HT1080 (cell line): ENCODE measurements around the gene IGFBP7. TPM values are rescaled to one million over a fixed set of nuclear protein-coding genes. Genes with fewer than 3 reads are reported as not detected.

Source experiments
- DNase-seq: peaks from one replicate; pipeline ENCODE4 v3.0.0-alpha.2; 2015; ENCODE audit warnings: low read depth
- total RNA-seq: library from RNA; depleted of rRNA; stranded (reverse); fragments of >200 nt; shearing (Covaris generic); gene quantifications from 2 replicates; pipeline ENCODE4 v1.2.3, GENCODE V29; 2014

Gene IGFBP7
- total RNA-seq, 1 experiment from 2014 or later = 65.0 TPM

DNA sequence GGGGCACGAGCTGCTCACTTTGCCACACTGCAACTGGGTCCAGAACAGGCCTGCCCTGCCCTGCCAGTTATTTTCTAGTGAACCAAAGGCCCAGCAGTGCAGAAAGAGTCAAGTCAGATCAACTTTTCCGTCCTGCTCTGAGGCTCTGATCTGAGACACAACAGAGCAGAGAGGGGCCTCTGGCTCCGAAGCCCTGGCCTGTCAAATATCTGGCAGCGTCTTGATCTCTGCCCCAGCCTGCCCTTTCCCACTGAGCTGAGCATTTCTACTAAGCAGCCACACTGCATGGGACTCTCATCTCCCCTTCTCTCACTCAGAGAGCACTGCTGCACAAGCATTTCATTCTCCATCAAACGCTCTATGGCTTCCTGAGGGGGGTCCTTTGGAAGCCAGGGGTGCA lies 11.8 kb downstream of the IGFBP7 start:
- no peak for DNase-seq

DNA sequence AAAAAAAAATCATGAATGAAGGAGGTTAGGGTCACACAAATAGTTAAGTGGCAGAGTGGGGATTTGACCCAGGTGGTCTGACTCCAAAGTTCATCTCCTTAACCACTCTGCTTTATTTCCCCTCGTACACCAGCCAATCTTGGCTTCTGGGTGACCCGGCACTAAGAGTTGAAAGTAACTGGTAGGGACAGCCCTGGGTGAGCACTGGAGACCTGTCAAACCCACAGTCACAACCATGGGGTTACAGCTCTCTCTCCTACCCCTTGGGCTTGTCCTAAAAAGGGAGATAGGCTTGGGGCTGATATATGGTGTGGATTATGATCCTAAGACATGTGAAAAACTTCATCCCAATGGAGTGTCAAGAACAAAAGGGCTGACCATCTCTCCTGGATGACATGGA lies 12.5 kb downstream of the IGFBP7 start:
- DNase-seq = no peak

DNA sequence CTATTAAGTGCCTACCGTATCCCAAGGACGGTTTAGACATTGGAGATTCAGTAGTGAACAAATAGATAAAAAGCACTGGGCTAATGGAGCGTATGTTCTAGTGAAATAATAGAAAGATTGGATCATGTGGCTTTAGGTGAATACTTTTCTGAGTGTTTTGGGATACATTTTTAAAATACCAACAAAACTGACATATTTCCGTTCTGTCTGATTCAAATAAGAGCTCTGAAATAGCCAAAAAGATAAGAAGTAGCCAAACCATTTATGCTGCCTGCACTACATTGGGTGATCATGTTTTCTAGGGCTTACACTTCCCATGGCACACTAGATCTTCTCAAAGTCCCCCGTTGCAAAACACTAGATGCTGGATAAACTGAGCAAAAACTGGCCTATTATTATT lies 14.2 kb downstream of the IGFBP7 start:
- DNase-seq = no peak

DNA sequence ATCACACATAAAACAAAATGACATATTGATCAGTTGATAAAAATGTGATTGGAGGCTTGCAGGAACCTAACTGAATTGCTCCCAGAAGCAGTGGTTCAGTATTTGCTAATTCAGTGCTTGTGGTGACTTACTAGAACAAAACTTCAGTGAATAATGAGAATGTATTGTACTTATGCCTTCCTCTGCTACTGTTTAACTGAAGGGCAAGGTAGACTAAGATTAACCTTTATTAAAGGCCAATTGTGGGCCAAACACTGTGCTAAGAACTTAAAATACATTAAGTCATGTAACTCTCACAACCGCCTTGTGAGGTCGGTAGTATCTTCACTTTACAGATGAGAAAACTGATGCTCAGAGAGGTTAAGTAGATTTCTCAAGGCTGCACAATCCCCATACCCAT lies 14.9 kb downstream of the IGFBP7 start:
- no peak for DNase-seq

DNA sequence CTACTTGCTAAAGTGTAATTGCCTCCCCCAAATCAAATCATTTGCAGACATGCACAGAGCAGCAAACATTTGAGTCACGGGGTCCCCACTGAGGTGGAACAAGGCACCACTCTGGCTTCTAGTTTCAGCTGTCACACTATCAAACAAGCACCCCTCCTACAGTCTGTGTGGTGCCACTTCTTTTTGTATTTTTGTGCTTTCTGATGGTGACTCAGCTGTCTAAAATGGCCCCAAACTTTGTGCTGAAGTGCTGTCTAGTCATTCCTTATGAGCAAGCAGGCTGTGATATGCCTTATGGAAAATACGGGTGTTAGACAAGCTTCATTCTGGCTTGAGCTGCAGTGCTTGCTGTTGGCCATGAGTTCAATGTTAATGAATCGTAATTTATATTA lies 15.4 kb downstream of the IGFBP7 start:
- peak; percentile 63 for DNase-seq

DNA sequence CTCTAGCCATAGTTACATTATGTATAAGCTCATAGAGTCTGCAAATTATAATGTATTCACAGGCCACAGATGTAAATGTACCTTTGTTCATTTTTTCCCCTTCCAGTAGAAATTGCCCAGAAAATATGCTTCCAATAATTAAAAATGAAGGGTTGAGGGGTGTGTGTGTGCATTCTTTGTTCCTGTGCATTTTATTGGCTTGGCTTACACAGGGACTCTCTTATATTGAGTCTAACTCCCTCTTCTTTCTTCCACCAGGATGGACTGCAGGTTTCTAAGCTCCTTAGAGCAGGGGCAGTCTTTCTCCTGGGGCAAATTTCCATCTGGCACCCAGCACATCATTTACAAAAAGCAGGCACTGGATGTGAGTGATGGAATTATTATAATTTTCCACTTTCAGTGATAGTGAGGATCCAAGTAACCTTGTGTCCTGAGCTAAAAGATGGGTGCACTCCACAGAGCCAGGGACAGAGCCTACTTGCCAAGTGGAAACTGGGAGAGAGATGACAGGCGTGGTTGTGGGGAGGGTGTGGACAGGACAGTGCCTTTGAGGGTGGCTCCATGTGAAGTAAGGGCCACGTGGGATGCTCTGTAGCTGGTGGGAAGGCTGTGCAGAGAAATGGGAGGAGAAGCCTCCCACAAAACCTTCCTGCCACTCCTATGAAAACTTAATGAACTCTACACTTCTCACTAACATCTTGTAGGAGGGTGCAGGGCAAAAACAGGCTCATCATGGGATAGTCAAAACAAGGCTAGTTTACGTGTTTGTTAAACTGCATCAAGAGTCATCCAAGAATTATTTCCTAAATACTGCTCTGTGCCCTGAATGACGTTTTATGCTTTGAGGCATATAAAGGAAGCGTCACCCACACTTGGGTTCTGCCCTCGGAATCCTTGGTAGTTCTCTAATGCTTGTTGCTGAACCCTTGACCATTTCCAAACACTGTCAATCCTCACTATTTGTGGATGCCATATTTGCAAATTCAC lies 16.0 kb downstream of the IGFBP7 start:
- DNase-seq = no peak

DNA sequence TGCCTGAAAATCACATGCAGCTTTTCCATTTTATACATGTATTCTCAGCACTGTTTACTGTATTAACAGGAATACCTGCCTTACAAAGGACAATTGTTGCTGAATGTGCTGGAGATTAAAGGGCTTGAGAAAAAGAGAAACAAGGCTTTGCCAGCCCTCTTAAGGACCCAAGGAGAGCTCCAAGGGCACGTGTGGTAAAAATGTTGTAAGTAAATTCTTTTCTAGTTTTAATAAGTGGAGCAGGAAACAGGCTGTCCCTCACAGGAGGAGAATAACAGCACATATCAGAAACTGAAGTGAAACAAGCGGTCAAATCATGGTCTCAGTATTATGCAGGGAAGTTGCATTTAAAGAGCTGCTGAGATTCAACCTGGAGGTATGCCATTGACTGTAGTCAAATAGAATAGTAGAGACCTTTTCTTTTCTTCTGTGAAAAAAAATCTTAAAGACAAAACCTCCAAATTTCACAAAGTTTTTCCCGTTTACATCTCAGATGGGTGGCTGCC lies 18.5 kb downstream of the IGFBP7 start:
- no peak for DNase-seq

DNA sequence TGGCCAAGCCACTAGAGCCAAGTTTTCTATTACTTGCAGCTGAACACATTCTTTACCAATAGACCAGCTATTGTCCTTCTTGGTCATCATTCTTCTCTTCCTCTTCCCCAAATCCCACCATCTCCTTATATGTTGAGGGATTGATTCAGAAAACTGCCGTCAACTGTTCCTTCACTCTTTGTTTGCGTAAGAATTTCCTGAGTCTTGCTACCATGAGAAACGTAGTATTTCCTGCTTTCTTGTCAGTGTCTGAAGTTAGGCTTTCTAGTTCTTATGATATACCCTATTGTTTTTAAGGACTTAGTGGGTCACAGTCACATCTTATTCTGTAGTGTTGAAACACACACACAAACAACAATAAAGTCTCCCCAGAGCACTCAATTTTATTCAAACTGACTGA lies 20.1 kb downstream of the IGFBP7 start:
- no peak for DNase-seq

DNA sequence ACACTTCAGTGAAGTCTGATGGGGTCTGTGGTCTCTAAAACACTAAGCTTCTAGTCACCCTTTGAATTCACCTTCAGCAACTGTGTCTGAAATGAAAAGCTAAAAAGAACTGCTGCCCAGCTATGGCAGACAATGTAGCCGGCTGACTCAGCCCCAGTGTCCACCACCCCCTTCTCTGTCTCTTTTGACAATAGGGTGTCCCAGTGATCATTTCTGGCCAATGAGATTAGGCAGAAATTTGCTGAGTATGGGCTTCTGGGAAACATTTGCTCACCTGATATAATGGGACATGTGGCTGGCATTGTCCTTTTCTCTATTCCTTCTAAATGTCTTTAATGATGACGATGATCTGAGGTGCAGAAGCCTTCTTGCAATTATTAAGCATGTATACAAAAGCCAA lies 20.6 kb downstream of the IGFBP7 start:
- no peak for DNase-seq

DNA sequence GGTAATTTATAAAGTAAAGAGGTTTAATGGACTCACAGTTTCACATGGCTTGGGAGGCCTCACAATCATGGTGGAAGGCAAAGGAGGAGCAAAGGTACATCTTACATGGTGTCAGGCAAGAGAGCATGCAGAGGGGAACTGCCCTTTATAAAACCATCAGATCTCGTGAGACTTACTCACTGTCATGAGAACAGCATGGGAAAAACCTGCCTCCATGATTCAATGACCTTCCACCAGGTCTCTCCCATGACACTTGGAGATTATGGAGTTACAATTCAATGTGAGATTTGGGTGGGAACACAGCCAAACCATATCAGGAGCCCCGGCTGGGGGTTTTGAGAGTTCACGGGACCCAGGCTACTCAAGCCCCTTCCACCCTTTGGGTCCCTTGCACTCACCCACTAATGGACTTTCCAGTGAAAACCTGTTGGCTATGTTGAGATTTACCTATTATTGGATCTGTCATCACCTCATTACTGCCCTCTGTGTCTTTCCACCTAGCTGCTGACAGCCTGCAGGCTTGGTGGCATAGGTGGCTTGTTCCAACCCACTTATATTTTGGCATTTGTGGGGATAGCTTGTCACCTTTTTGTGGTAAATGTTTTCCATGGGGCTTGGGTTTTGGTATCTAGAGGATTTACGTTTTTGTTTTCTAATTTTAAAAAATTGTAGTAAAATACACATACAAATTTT lies 24.0 kb downstream of the IGFBP7 start:
- DNase-seq = no peak

DNA sequence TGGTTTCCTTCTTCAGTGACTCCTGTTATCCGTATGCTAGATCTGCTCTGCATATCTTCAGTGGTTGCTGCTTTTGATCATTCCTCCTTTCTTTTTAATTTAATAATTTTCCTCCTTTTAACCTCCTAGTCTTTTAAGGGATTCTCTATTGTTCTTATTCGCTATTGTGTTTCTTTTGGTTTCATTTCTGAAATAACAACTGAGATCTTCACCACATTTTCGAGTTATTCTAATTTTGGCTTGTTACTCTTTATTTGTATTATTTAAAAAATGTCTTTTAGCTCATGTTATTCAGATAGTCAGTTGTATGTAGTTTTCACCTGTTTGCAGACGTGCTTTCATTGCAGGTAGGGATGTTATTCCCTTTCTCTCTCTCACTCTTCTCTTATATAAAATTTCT lies 24.9 kb downstream of the IGFBP7 start:
- no peak for DNase-seq

DNA sequence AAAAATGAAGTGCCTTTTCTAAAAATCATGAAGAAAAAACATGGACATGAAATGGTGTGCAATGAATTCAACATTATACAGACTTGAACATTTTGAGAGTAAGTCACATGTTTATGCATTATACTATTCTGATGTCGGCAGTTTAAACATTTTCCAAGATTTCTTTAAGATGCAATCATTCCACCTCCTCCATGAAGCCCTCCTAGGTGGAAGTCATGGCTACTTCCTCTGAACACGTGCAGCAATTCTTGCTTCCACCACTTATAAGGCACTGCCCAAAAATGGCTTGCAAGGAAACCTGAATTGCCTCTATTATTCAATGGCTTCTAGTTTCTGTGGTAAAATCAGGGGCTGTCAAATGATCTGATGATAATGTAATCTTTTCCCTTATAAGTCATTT lies 25.8 kb downstream of the IGFBP7 start:
- no peak for DNase-seq

DNA sequence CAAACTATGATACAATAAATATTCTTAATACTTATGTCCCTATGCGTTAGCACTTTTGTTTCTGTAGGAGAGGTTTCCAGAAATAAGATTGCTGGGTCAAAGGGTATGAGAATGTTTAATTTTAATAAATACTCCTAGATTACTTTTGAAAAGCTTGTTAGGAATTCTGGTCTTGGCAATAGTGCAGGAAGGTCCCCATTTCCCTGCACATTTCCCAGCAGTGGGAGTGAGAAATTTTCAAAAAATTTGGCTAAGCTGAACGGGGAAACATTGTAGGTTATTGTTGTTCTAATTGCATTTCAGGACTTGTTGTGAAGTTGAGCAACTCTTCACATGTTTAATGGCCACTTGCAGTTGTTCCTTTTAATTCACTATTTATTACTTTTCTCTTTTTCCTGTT lies 27.1 kb downstream of the IGFBP7 start:
- no peak for DNase-seq

DNA sequence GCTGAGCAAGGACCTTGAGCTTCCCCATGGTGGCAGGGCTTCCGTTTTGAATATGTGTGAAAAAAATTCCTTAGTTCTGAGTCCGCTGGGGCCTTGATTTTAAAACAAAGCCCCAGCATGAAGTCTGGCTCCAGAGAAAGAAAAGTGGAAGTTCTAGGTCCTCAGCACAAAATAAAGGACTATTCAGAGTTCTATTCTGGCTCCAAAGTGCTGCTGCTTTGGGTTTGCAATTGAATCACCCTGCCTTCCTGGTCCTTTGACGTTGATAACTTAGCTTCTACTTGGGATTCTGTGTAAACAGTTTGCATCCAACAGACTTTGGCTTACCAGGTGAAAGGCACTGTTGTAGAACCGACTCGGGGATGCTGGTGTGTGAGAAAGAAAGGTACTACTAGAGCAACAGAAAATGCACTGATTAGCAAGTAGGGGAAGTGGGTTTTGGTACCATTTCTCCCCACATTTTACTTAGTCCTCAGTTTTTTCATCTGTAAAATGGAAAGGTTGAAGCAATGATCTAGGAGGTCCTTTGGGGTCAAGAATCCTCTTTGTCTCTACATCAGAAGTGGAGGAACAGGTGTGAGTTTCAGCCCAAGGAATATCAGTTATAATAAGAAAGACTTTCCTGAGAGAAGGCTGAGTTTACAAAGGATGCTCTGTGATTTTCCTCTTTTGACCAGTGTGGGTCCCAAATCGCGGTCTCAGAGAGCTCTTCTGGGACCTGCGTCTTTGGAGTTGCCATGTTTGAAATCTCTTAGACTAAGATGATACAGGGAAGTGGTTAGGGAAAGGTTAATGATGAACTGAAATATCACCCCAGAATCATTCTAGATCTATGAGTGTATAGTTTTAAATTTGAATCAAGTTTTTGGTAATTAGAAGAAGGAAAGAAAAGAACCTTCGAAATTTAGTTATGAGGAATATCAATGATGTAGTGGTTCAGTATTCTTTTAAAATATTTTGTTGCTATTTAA lies 28.2 kb downstream of the IGFBP7 start:
- DNase-seq = no peak

DNA sequence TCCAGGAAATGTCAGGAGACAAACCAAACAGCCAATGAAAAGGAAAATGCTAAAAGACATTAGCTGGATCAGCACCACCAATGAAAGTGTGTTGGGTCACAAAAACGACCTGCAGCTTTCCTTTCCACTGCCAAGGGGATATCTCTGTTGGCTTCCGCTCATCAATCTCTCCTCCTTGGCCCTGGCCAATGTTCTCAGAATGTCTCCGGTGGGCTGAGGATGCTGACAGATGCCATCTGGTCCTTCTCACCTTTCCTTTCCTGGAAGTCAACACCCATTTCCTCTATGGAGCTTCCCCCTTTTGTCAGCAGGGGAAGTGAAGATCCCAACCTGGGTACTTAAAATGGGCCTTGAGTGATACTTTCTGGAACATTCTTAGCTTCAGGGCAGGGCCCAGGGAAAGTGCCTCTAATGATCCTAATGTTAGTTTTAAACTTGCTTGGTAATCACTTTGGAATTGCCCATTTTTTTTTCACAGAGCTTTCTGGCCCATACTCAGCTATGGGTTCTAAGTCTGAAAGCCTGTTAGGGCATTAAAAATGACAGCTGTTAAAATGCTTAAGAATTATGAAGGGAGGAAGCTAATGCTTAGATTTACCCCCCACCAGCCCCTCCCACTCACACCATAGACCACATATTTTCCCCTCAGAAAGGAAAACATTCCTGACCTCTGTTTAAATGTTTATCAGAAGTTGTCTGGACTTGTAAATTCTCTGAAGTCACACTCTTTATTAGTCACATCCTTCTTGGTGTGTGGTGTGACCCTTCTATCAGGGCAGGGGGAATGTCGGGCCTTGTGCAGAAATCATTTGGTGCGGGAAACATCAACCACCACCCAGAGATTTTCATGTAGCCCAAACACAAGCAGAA lies 29.2 kb downstream of the IGFBP7 start:
- DNase-seq = peak; percentile 95

DNA sequence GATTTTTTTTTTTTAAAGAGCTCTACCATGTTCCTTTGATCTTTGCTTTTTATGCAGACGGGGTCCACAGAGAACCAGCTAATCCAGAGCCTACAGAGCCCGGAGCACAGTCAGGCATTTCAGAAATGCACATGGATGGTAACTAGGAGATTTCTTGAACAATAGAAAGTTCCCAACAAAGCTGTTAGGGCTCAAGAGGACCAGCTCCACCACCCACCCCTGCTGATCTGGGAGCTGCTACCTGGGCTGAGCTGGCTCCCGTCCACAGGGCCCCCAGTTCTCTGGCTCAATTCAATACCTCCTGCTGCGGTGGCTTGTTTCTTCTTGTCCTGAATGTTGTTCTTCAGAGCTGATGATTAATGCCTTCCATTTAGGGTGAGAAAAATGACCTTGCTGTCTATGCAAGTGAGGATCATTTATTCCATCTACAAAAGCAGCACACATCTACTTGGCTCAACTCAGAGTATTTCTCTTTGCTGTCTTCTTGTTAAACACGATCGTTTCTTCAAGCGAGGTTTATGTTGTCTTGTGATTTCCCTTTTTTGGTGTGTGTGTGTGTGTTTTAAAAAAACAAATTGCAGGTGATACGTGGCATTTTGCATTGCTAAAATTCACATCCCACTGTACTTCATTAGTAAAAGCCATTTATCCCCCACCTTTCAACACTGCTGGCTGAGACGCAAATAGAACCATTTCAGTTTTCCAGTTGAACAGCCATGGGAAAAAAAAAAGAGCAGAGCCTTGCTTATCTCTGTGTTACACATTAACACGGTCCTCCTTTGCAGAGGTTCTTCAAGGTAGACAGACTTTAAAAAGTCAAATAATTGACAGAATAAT lies 31.3 kb downstream of the IGFBP7 start:
- no peak for DNase-seq

DNA sequence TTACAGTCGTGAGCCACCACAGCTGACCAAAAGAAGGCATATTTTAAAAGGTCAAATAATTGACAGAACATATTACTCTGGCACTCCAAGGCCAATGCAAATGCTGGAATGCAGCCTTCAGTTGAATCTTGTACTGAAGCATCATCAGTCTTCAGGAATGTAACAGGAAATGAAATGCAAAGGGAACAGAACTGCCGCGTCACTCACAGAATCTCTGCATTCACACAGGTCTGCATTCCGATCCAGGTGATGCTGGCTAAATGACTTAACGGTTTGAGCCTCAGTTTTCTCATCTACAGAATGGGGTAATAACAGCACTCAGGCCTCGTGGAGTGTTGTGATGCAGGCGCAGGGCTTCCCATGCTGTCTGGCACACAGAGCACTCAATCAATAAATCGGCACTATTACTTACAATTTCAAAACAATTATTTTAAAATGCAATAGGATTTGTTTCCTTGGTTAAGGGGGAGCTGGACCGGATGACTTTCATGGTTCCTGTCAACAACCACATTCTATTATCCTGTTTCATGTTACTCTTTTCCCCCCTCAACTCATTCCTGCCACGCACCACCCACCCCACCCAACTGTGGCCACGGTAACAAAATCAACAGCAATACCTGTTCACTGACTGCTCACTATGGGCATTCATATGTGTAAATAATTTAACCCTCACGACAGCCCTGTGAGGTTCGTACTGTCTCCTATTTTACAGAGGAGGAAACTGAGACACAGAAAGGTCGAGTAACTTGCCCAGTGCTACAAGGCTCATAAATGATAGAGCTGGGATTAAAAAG lies 32.4 kb downstream of the IGFBP7 start:
- peak; percentile 59 for DNase-seq

DNA sequence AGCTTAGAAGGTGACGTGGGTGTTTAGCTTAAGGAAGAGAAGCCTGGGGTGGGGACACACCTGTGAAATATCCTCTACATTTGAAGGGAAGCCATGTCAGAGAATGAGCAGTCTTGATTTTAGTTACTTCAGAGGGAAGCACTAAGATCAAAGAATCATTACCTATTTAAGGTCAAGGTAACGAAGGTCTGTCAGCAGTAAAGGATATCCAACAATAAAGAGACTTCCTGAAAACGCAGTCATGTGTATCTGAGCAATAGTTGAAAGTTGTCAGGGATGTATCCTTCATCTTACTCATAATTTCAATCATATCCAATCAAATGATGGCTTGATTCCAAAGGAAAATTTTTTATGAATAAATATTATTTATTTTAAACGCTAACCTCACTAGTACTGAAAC lies 33.5 kb downstream of the IGFBP7 start:
- no peak for DNase-seq

DNA sequence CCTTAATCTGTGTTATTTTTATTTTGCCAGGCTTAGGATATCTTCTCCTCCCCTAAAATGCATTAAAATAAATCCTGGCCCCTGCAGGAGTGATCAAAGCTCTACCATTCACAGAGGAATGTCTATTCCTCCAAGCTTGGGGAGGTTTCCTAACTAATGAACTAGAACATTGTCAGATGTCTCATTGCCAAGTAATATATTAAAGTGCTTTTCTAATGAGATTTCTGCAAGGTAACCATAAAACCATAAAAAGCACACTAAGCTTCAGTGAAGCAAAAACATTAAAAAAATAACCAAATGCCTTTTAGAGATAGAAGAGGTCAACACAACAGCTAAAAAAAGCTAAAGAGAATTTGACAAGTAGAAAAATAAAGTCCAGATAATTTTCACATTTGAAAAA lies 34.8 kb downstream of the IGFBP7 start:
- no peak for DNase-seq
